Neural progenitor cell (in vitro differentiated cells): Measurements from ENCODE around the gene BEGAIN.

ENCODE experiments used
- EZH2 ChIP-seq: fragments of 200-600 bp; sonication (generic); IDR thresholded peaks from 2 replicates; pipeline ENCODE4 v1.6.1; 2017; ENCODE audit warnings: antibody characterized with exemption, mild to moderate bottlenecking, moderate library complexity
- TF ChIP-seq, protein P1 (sequence below): fragments of 200-600 bp; sonication (generic); IDR thresholded peaks from 2 replicates; pipeline ENCODE4 v1.5.1; 2017; ENCODE audit warnings: antibody characterized with exemption, mild to moderate bottlenecking

GRCh38 chr14:100571837-100572236 lies 15.4 kb downstream of the BEGAIN start:
- TF ChIP-seq, protein P1, sequence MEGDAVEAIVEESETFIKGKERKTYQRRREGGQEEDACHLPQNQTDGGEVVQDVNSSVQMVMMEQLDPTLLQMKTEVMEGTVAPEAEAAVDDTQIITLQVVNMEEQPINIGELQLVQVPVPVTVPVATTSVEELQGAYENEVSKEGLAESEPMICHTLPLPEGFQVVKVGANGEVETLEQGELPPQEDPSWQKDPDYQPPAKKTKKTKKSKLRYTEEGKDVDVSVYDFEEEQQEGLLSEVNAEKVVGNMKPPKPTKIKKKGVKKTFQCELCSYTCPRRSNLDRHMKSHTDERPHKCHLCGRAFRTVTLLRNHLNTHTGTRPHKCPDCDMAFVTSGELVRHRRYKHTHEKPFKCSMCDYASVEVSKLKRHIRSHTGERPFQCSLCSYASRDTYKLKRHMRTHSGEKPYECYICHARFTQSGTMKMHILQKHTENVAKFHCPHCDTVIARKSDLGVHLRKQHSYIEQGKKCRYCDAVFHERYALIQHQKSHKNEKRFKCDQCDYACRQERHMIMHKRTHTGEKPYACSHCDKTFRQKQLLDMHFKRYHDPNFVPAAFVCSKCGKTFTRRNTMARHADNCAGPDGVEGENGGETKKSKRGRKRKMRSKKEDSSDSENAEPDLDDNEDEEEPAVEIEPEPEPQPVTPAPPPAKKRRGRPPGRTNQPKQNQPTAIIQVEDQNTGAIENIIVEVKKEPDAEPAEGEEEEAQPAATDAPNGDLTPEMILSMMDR: no peak
- TF ChIP-seq EZH2: no peak
